ENCODE measurements around the gene TASOR. TPM values are rescaled to one million over a fixed set of nuclear protein-coding genes. Genes with fewer than 3 reads are reported as not detected.
"Not testable (repeated sequence)": the region's sequence is repeated elsewhere in the genome, so short reads cannot be mapped to it uniquely, and the experiment has no call there.

The TASOR gene
- total RNA-seq, 1 experiment from 2014 or later, result 75.0 TPM

- ChIA-PET CTCF (interaction anchor here (0.7 kb wide), 1 partner anchor 90 kb away, joined by 4 read pairs; the partner anchor contains the start of gene ARHGEF3), POLR2A (ENCODE audit: unreplicated experiment) (no interaction called here)
- Histone ChIP-seq H3F3A (ENCODE audit: low read length, unreplicated experiment) (no peaks in the 10 kb centered on the region), H3K4me3 (ENCODE audit: low read length) (no peak overlapping the region), H3K27ac (ENCODE audit: low read length) (no peak overlapping the region), H3K4me1 (ENCODE audit: insufficient read depth, low read length) (no peaks in the 10 kb centered on the region), H3K9ac (ENCODE audit: low read length) (no peak overlapping the region), H4K20me1 (ENCODE audit: low read length) (no peaks in the 10 kb centered on the region), H3K36me3 (ENCODE audit: low read depth, low read length) (no peaks in the 10 kb centered on the region), H3K4me2 (ENCODE audit: low read length) (no peak overlapping the region), H3K27me3 (ENCODE audit: low read length) (no peaks in the 10 kb centered on the region), H3K79me2 (ENCODE audit: low read length) (no peaks in the 10 kb centered on the region), H3K9me3 (ENCODE audit: low read length) (no peaks in the 10 kb centered on the region), H2AFZ (ENCODE audit: low read length) (no peak overlapping the region), H3K9me2 (replicated peaks; ENCODE audit: low read length) (no peaks in the 10 kb centered on the region)
- DNase-seq (no peak), ATAC-seq (no peak)
- intact Hi-C loops (cut with micrococcal nuclease), result no loop called here
- no peak for TF ChIP-seq CTCF (conservative IDR thresholded peaks at IDR 0.05; ENCODE audit: low read depth, low read length)
- TF ChIP-seq EZH2phosphoT487 (IDR thresholded peaks at IDR 0.05; ENCODE audit: borderline replicate concordance, low read length), result no peak
- no peak for TF ChIP-seq EZH2 (IDR thresholded peaks at IDR 0.05; ENCODE audit: low read length, unreplicated experiment)
- no TSS peak for BruUV-seq (replicated peaks)
These were observed 28.3 kb upstream of the TASOR start for GRCh38 chr3:56711344-56711743.

GRCh38 chr3:56707412-56707811 lies 24.3 kb upstream of the TASOR start:
- H3K79me2 ChIP-seq (ENCODE audit: low read length); ATAC-seq; DNase-seq; BruUV-seq (replicated peaks); CTCF ChIA-PET; H4K20me1 ChIP-seq (ENCODE audit: low read length); H3K36me3 ChIP-seq (ENCODE audit: low read depth, low read length); H3K4me2 ChIP-seq (ENCODE audit: low read length); H3K9me3 ChIP-seq (ENCODE audit: low read length); H3K27me3 ChIP-seq (ENCODE audit: low read length); H3K4me3 ChIP-seq (ENCODE audit: low read length); H3K9ac ChIP-seq (ENCODE audit: low read length); H2AFZ ChIP-seq (ENCODE audit: low read length); POLR2A ChIA-PET (ENCODE audit: unreplicated experiment); H3K27ac ChIP-seq (ENCODE audit: low read length); H3K9me2 ChIP-seq (replicated peaks; ENCODE audit: low read length); H3K4me1 ChIP-seq (ENCODE audit: insufficient read depth, low read length); H3F3A ChIP-seq (ENCODE audit: low read length, unreplicated experiment): not testable (repeated sequence)
- intact Hi-C loops (cut with micrococcal nuclease), result loop anchor here (10.0 kb wide), 1 partner anchor 167 kb away; no protein-coding TSS in a partner anchor

- DNase-seq (no peak), ATAC-seq (no peak)
- no peaks in the 10 kb centered on the region for H3K4me1 ChIP-seq (ENCODE audit: insufficient read depth, low read length)
- H3K27me3 ChIP-seq (ENCODE audit: low read length), result no peaks in the 10 kb centered on the region
- H3K9me2 ChIP-seq (replicated peaks; ENCODE audit: low read length), result no peaks in the 10 kb centered on the region
- BruUV-seq (replicated peaks), result no TSS peak
- CTCF ChIA-PET, result no interaction called here
- no peaks in the 10 kb centered on the region for H3K9me3 ChIP-seq (ENCODE audit: low read length)
- TF ChIP-seq CTCF (conservative IDR thresholded peaks at IDR 0.05; ENCODE audit: low read depth, low read length) (no peak), EZH2 (IDR thresholded peaks at IDR 0.05; ENCODE audit: low read length, unreplicated experiment) (no peak), EZH2phosphoT487 (IDR thresholded peaks at IDR 0.05; ENCODE audit: borderline replicate concordance, low read length) (no peak)
- H2AFZ ChIP-seq (ENCODE audit: low read length), result no peak overlapping the region
- H3K27ac ChIP-seq (ENCODE audit: low read length), result no peak overlapping the region
- no peaks in the 10 kb centered on the region for H3K79me2 ChIP-seq (ENCODE audit: low read length)
- POLR2A ChIA-PET (ENCODE audit: unreplicated experiment), result no interaction called here
- no peaks in the 10 kb centered on the region for H3K36me3 ChIP-seq (ENCODE audit: low read depth, low read length)
- H3K9ac ChIP-seq (ENCODE audit: low read length), result no peak overlapping the region
- H3K4me2 ChIP-seq (ENCODE audit: low read length), result no peak overlapping the region
- intact Hi-C loops (cut with micrococcal nuclease), result loop anchor here (10.0 kb wide), 1 partner anchor 168 kb away; no protein-coding TSS in a partner anchor
- no peaks in the 10 kb centered on the region for H4K20me1 ChIP-seq (ENCODE audit: low read length)
- no peak overlapping the region for H3K4me3 ChIP-seq (ENCODE audit: low read length)
- no peaks in the 10 kb centered on the region for H3F3A ChIP-seq (ENCODE audit: low read length, unreplicated experiment)
These were observed 23.6 kb upstream of the TASOR start for GRCh38 chr3:56706629-56707028.

Measured in PC-3 (cell line).